ENCODE measurements around the gene CERS6. TPM values are rescaled to one million over a fixed set of nuclear protein-coding genes. Genes with fewer than 3 reads are reported as not detected.

The CERS6 gene
- total RNA-seq, 1 donor from 2014 or later: 14.7 TPM

DNA sequence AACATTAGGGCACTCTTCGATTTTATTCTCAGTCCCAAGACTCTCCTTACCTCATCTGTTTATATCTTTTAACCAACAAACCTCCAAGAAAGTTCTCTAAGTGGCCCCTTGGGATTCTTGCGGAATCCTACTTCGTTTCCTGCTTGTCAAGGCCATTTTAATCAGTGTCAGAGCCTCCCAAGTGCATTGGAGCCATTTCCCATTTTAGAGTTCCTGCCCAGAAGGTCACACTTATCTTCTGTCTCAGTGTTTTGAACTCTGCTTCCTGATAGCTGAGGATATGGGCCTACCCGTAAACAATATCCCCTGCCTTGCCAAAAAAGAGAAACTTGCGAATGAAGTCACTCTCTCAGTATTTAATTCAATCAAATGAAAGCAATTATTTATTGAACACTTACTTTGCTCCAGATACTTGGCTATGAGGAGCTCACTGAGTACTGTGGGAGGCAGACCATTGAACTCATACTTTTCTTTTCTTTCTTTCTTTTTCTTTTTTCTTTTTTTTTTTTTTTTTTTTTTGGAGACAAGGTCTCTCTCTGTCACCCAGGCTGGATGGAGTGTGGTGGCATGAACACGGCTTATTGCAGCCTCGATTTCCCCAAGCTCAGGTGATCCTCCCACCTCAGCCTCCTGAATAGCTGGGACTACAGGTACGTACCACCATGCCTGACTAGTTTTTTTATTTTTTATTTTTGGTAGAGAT is 340.7 kb downstream of the CERS6 start:
- DNase-seq (ENCODE audit: low spot score): no peak

DNA sequence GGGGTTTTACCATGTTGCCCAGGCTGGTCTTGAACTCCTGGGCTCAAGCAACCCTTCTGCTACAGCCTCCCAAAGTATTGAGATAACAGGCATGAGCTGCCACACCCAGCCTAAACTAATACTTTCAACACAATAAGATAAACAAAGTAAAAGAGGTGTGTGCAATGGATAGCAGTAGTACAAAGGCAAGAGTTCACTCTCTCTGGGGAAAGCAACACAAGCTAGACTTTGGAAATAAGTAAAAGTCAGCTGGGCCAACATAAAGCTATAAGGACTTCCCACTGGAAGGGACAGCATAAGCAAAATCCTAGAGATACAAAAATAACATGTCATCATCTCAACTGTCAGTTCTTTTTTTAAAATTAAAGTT is 341.2 kb downstream of the CERS6 start:
- DNase-seq (ENCODE audit: low spot score): no peak

DNA sequence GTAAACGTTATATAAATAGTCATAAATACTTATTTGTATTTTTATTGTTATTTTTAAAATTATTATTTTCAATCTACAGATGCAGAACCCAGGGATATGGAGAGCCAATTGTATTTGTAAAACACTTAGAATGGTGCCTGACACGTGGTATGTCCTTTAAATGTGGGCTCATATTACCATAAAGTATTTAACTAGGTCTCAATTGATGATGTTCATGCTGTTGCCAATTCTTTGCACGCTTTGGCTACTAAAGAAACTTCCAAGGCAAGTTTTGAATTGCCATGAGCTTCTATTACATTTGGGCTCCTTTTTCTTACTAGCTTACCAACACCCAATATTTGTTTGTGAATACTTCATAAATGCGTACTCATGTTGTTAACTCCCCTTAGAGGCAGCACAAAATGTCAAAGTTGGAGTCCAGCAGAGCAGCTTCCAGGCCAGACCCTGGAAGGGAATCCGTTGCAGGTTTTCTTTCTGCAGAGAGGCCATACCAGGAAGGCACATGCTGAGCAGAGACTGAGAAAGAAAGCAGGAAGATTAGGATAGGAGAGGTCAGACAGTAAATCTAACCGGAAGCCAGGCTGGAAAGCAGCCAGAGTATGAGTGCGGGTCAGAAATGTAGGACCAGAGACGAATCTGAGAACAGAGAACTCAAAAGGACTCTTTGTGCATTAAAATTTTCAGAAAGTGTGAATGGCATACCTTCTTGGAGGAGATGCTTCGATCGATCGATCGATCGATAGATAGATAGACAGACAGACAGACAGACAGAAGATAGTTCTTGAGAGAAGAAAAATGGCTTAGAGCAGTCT is 342.2 kb downstream of the CERS6 start:
- DNase-seq (ENCODE audit: low spot score): peak; percentile 16

DNA sequence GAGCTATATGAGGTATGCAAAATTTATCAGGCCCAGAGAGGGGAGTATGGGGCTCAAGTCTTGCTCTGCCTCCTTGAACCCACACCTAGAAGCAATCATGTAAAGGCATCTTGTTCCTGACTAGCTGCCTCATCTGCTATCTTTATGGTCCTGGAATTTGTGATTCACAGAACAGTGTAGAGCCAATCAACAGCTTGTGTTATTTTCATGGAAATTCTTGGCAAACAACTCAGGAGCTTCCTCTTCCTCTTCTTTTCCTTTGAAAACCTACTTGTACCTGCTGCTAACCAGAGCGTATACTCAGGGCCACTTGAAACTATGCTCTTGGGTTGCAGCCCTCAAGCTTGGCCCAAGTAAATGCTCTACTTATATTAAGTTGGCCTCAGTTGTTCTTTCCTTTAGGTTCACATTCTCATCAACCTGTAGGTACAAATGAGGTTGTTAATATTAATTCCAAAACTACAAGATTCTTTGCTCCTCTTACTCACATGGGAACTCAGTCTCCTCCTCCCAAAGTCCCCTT is 342.9 kb downstream of the CERS6 start:
- no peak for DNase-seq (ENCODE audit: low spot score)

DNA sequence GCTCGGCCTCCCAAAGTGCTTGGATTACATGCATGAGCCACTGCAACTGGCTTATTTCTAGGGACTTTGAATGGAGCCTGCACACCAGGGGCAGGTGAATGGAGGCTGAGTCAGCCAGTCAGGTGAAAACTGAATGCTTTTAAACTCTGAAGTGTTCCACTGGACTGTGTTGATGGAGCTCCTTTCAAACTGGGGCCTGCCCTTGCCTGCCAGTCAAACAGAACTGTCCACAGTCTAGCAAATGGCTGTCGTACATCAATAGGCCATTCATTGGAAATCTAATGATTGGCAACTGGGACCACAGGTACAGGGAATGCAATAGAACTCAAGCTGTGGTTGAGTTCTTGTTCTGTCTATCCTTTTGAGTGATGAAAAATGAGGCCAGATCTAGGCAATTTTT is 345.4 kb downstream of the CERS6 start:
- no peak for DNase-seq (ENCODE audit: low spot score)

DNA sequence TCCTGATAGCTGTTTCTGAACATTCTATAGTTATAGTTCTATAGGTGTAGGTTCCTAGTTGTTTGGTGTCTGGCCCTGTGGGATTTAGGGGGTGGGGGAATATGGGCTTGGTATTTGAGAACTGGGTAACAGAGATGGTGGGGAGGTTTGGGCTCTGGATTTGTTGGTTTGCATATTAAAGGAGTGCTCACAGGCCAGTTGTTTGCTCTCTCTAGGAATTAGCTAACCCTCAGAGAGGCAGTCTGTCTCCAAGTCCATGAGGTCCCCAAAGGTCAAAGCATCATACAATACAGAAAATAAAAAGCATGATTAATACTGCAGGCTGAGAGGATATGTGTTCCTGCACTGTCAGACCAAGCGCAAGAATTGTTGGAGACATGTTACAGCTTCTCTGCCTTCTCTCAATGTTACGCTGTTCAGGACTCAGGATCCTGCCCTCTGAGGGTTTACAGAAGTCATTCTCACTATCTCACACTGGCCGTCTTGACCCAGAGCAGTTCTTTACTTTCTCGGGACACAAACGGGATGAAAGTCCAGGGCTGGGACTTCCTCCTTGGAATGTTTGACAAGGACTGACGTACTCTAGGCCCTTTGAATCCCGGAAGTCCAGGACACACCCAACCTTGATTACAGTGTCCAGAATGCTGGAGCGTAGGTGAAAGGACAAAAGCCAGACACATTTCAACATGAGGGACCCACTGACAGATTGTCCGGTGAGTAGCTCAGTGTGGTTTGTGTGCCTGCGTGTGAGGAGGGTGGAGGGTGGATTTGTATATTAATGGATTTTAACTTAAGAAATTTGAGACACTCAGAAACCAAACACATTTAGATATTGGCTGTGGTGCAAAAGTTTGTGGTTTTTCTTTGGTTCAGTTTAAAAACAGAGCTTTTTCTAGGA is 346.1 kb downstream of the CERS6 start, which contains the start of gene NOSTRIN:
TSS of gene NOSTRIN (plus strand) at position 677 of the 898 bp plus-strand sequence. CDS start at position 687, 10 bp downstream.
- peak; percentile 55 for DNase-seq (ENCODE audit: low spot score)

DNA sequence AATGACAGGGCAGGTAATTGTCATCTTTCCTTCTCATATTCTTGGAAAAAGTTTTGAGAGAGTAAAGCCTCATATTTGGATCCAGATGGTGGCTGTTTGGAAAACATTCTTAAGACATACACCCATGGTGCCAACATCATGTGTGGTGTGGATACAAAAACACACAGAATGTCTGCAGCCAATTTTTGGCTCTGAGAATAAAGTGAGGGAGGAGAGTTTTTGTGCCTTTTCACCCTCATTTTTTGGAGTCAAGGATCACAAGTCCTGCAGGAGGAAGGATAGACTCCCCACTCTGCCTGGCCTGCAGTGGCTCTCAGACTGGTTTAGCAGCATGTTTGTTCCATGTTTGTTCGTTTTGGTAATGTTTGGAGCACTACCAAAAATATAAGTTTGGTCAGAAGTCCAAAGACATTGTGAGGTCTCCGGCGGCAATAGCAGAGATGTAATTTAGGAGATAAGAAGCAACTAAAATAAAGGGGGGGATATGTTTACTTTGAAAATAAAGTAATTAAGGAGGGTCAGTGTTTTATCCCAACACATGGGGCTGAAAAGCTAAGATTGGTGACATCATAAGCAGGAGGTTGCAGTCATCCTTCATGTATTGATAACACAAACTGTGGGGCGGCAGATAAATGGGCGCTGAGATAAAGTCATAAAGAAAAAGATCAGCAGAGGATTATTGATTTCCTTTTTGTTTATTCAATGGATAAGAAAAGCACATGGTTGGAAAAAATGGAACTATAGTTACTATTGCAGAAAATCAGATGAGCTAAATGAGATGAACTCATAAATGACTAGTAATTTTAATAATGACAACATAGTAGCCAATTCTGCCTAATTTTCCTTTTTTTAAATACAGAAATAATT is 347.0 kb downstream of the CERS6 start:
- no peak for DNase-seq (ENCODE audit: low spot score)

DNA sequence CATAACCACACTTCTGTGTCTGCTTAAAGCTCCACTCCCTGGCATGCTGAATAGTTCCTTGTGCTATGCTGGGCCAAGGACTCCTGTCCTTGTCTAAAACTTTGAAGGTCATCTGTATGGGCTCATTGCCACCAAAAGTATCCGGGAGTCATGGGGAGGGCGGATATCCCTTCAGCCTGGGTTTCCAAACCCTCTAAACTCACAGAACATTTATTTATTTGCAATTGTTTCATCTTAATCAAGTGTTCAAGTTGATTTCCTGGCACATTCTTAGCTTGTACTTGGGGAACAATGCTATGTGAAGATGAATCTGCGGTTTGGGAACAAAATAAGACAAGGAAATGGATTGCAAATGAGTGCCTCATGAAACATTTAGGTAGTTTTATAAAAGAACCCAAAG is 348.1 kb downstream of the CERS6 start:
- no peak for DNase-seq (ENCODE audit: low spot score)

DNA sequence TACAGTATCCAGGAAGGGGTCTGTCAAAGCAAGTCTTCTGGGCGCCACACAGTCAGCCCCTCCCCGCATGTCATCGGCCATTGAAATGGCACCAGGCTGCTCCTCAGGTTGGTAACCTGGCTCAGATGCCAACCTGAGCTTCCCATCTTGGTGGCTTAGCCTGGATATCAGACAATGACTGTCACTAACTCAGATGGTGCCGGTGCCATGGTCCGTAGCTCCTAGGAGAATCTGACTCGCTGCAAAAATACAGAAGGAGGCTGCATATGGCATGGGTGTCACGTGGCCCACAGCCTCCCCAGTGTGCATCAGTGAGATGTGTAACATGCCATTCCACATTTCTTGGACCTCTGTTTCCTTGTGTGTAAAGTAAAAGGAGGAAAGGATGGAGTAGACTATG is 349.5 kb downstream of the CERS6 start:
- no peak for DNase-seq (ENCODE audit: low spot score)

DNA sequence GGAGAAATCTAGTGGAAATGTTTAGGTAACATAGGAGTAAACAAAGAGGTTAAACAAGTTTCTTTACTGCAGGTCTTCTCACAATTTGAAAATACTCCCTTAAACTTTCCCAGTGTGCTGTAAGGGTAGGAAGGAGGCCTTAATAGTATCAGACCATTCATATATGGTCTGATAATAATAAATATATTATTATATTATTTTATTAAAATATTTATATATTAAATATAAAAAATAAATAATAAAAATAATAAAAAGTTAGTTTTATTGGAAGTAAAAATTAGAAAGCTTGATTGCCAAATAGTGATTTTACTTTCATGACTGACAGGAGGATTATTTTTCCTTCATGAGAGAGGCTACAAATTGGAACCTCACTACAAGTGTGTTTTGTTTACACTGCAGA is 353.5 kb downstream of the CERS6 start:
- DNase-seq (ENCODE audit: low spot score): no peak

DNA sequence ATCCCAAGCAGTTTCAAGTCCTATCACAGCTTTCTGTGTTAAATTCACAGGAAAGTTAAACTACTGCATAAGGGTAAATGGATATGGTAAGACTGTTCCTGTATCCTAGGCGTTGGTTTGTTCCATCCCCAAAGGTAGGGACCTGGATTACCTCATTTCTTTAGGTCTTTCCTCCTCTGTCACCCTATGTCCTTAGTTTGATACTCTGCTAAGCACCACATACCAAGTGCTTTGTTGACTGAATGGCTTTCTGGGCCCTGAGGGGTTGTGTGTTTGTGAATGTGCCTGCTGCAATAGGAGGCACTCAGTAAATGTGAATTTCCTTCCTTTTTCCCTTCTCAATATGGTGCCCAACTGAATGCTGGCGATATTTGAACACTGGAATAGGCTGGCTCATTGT is 354.2 kb downstream of the CERS6 start:
- DNase-seq (ENCODE audit: low spot score): no peak

DNA sequence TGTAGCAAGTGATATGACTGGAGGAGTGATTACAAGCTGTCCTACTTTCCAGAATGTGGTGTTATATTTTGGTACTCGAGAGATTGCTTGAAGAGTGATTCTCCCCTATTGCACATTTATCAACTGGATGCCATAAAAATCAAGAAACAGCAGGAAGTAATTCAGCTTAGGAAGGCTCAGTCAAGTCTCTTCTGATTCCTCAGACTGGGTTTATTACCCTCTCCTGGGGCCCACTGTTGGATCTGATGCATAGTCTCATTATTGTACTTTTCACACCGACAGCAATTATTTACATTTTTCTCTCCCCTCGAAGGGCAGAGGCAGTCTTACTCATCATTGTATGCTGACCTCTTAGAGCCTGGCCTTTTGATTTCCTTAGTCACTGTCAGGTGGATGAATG is 355.6 kb downstream of the CERS6 start:
- no peak for DNase-seq (ENCODE audit: low spot score)

DNA sequence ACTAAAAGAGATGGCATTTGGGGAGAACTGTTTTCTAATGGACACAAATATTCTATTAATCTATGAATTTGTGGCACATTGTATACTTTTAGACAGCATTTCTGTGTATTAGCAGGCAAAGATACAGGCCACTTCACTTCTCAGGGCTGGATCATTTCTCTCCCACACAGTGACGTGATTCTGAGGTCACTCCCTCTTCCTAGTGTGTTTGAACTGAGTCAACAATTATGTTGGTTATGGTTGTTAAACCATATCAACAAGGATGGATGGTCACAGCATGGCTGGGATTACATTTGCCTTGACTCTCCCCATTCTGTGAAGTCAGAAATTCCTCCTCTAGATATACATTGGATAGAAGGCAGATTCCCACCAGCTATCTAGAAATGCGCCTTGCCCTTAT is 358.0 kb downstream of the CERS6 start:
- no peak for DNase-seq (ENCODE audit: low spot score)

DNA sequence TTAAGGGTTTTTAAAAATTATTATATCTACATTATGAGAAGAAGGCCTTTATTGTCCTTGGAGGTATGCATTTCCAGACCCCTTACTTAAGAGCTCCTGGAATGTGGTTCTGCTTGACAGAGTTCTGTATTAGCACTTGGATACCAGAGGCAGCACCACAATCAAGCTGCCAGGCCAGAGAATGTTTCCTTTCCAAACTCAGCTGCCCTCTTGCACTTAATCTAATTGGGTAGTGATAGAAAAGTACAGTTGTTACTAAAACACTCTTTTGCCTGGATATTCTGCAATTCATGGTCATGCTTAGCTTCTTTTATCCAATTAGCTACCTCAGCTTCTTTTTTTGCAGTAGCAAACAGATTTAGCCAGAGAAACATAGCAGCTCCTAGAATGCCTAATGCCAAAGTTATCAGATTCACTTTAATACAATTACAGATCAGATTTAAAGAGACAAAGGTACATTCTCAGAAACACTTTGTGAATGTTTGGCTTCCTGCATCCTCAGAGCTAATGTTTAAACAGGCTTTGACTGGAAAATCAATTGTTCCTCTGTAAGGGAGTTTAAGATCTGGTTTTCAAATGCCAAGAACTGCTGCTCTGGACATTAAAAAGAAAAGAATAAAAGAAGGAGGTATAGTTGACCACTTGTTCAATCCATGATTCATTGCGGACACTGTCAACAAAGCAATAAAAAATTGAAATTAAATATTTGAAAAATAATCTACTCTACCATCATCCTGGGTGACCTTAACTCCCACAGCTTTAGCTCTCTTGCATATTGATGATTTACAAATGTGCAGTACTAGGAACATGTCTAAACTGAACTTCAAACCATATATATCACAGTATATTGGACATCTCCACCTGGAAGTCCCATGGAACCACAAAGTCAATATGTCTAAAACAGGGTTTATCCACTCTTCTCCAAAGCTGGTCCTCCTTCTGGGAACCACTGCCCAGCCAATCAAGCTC is 359.2 kb downstream of the CERS6 start:
- no peak for DNase-seq (ENCODE audit: low spot score)

DNA sequence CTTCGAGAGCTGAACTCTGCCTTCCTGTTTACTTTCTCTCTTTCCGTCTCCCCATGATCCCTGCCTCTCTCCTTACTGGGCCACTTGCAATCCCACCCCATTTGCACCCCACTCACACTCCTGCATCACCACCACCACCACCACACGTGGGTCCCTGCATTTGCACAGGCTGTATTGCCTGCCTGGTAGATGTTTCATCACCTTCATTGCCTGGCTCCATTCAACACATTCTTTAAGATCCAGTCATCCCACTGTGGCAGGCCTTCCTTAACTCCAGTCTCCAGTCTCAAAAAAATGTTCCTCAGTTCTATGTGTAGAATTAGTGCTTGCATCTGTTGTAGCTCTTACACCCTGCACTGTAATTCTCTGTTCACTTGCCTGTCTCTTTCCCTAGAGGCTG is 360.3 kb downstream of the CERS6 start:
- DNase-seq (ENCODE audit: low spot score): peak; percentile 47

DNA sequence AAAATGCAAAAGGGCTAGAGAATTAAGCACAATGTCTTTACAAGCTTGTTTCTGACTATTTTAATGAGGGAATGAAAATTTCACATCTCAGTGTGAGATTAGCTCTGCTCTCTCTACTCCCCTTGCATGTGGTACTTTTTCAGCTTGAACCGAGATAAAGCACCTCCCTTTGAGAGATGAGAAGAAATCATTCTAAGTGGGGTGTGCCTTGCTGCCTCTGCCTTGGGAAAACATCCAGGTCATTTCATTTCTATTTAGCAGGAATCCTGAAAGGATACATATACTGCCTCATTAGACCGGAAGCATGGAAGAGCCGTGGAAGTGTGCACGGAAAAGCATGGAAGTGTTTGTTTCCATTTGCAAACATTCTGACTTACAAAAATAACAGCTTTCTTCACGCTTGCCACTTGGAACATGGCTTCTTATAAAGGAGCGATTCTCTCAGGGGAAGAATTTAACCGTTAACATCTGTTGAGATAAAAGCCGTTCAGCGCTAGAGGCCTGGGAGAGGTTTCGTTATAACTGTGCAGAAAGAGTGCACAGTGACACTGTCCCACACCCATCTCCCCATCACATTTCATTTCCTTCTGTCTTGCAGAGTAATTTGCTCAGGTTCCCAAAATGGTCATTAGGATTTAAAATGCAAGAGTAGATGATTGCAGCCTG is 363.1 kb downstream of the CERS6 start:
- peak; percentile 32 for DNase-seq (ENCODE audit: low spot score)

DNA sequence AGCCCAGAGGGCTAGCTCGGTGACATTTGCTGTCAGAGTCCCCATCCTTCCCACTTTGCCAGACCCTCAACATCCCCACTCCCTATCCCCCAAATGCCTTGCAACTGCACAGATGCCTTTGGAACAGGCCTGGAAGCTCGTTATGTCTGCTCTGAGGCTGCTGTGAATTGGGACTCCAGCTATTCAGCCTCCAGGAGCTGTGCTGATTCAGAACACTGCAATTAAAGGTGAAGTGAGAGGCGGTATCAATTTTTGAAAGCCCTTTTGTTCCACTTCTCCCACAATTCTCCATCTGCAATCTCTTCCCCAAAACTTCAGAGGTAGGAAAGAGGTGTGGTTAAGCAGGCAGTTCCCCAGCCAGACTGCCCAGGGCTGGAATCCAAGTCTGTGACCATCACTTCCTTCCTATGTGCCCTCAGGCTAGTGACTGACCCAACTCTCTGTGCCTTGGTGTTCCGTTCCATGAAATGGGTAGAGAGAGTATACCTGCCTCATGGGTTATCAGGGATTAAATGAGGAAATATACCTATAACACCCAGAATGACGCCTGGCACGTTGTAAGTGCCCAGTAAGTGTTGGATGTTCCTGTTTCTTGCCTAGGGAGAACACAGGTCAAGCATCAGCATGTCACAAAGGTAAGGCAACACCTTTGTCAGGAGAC is 363.9 kb downstream of the CERS6 start:
- DNase-seq (ENCODE audit: low spot score): no peak

DNA sequence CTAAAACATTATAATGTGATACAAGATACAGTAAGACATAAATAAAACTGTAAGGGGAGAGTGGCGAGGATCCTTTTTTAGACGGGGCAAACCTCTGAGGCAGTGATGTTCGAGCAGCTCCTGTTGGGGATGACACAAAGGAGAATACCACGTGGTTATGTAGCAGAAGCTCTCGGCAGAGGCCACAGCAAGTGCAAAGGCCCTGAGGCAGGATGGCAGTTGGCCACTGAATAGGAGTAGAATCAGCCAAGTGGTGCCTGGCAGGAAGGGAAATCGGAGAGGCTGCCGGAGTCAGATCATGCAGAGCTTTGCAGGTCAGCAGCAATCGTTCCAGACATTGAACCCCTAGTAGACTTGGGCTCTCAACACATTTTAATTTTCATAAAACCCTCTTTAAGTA is 365.5 kb downstream of the CERS6 start:
- no peak for DNase-seq (ENCODE audit: low spot score)

DNA sequence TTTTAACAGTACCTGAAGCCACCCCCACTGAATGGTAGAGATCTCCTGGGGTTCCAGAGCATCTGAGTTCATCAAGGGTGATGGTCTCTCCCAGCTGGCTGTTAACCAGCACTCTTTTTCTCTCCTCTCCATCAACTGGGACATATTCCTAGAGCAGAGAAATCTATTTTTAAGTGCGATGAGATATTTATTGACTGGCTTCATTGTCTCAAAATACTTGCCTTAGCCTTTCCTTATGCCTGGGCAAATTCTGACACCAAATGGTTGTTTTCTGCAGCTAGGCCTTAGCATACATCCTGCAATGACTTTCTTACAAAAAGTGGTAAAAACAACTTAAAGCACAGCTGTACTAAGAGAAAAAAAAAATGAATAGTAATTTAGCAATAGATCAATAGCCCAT is 365.9 kb downstream of the CERS6 start:
- no peak for DNase-seq (ENCODE audit: low spot score)
